ENCODE measurements around the gene TBL3.
A peak's percentile ranks its signal among the peaks of the same experiment; 100 is the strongest.

TBL3 gene

GRCh38 chr16:1984347-1985225 is 12.7 kb downstream of the TBL3 start:
- TF ChIP-seq CTCF (IDR thresholded peaks at IDR 0.05; ENCODE audit: unreplicated experiment in 3 of 3): no peak
- Mint-ChIP-seq H3K27me3 (ENCODE audit: low read depth) (peaks cover 66% of the 10 kb centered on the region), H3K4me3 (peak overlapping the region; percentile 87 to 88 (median 87)), H3K27ac (peak overlapping the region in 2 of 3 experiments; percentile 57 to 88), H3K9me3 (no peaks in the 10 kb centered on the region), H3K4me1 (peaks cover 34% of the 10 kb centered on the region), H3K36me3 (ENCODE audit: low read depth) (peaks cover 13% of the 10 kb centered on the region)

DNA sequence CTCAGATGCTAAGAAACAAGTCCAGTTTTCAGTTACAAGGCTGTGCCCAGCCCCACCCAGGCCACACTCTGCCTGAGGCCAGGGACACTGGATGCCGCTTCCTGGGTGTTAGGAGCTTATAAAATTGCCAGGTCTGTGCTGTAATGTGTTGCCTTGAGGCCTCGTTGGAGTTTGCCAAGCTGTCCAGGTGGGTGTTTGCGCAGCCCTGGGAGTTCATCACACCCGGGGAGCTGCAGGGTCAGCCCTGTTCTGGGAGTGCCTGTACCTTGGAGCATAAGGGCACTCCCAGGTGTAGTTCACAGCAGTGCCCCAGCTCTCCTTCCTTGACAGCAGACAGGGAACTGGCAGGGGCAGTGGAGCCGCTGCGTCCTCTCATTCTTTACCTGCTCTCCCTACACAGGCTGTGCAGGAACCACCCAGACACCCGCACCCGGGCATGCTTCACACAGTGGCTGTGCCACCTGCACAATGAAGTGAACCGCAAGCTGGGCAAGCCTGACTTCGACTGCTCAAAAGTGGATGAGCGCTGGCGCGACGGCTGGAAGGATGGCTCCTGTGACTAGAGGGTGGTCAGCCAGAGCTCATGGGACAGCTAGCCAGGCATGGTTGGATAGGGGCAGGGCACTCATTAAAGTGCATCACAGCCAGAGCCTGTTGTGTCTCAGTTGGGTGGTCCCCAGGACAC is 13.8 kb downstream of the TBL3 start:
- Mint-ChIP-seq H3K9me3 (no peaks in the 10 kb centered on the region), H3K36me3 (ENCODE audit: low read depth) (peaks cover 13% of the 10 kb centered on the region), H3K4me3 (peak overlapping the region; percentile 87 to 88 (median 87)), H3K27ac (peak overlapping the region in 1 of 3 experiments; percentile 88), H3K27me3 (ENCODE audit: low read depth) (peaks cover 60% of the 10 kb centered on the region), H3K4me1 (peaks cover 34% of the 10 kb centered on the region)
- TF ChIP-seq CTCF (IDR thresholded peaks at IDR 0.05; ENCODE audit: unreplicated experiment in 3 of 3): no peak

DNA sequence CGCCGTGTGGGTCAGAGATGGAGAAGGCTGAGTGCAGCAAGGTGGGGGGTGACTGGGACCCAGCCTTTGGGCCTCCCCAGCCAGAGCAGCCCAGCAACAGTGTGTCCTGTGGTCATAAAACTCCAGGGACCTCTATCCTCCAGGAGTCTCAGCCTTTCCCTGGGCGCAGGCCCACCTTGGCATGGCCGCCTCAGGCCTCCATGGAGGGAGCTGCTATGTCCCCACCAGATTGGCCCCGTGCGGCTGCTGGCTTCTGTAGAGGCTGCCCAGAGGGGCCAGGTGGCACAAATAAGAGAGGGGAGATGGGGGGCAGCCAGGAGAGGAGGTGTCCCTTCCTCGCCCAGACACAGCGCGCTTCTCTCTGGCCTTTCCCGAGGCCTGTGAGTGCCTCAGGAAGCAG is 15.3 kb downstream of the TBL3 start:
- no peak for TF ChIP-seq CTCF (IDR thresholded peaks at IDR 0.05; ENCODE audit: unreplicated experiment in 3 of 3)
- Mint-ChIP-seq H3K4me1 (peaks cover 25% of the 10 kb centered on the region), H3K27me3 (ENCODE audit: low read depth) (peaks cover 60% of the 10 kb centered on the region), H3K4me3 (peak overlapping the region in 2 of 3 experiments; percentile 41 to 64), H3K27ac (no peak overlapping the region), H3K9me3 (no peaks in the 10 kb centered on the region), H3K36me3 (ENCODE audit: low read depth) (peaks cover 13% of the 10 kb centered on the region)

GRCh38 chr16:1989209-1990100 is 17.6 kb downstream of the TBL3 start, which contains the start of gene SYNGR3:
SYNGR3 (plus strand) TSS chr16:1989970; CDS start chr16:1990103, 133 bp downstream.
- H3K4me3 Mint-ChIP-seq: peak within 1 kb of the TSS; percentile 75 to 79 (median 76)
- H3K36me3 Mint-ChIP-seq (ENCODE audit: low read depth): peaks cover 13% of the 10 kb centered on the region
- peaks cover 15% of the 10 kb centered on the region for H3K4me1 Mint-ChIP-seq
- TF ChIP-seq CTCF (IDR thresholded peaks at IDR 0.05; ENCODE audit: unreplicated experiment in 3 of 3): no peak
- peaks cover 62% of the 10 kb centered on the region for H3K27me3 Mint-ChIP-seq (ENCODE audit: low read depth)
- H3K9me3 Mint-ChIP-seq: no peaks in the 10 kb centered on the region
- H3K27ac Mint-ChIP-seq: peak within 1 kb of the TSS in 1 of 3 experiments; percentile 71

DNA sequence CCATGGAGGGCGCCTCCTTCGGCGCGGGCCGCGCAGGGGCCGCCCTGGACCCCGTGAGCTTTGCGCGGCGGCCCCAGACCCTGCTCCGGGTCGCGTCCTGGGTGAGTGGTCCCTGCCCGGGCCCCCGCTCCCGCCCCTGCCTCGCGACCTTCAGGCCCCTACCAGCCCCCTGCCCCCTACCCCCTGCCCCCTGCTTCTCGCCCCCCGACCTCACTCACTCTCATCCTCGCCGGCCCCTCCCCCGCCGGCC is 18.2 kb downstream of the TBL3 start:
- Mint-ChIP-seq H3K36me3 (ENCODE audit: low read depth) (peaks cover 13% of the 10 kb centered on the region), H3K27ac (no peak overlapping the region), H3K4me3 (no peak overlapping the region), H3K9me3 (no peaks in the 10 kb centered on the region), H3K4me1 (peaks cover 10% of the 10 kb centered on the region), H3K27me3 (ENCODE audit: low read depth) (peaks cover 62% of the 10 kb centered on the region)
- TF ChIP-seq CTCF (IDR thresholded peaks at IDR 0.05; ENCODE audit: unreplicated experiment in 3 of 3): no peak
